Esophagus muscularis mucosa (tissue), 3 donors: Measurements from ENCODE around the gene VEPH1.

Experiments
- POLR2A ChIP-seq: fragments of 450-650 bp; IDR thresholded peaks from one replicate; pipeline ENCODE4 v1.6.1; 2017; ENCODE audit warnings: antibody characterized with exemption, moderate library complexity, mild to moderate bottlenecking, low read depth
- POLR2AphosphoS5 ChIP-seq, 2 donors: sonication (generic); formaldehyde crosslinking; IDR thresholded peaks; one replicate each; pipeline ENCODE4 v1.6.1; 2017; ENCODE audit warnings: antibody characterized with exemption in 2 of 2
- TF ChIP-seq, protein P1 (sequence below), 3 experiments: fragments of 200-600 bp in 2 of 3; fragments of 450-650 bp in 1 of 3; sonication (generic) in 2 of 3; IDR thresholded peaks; one replicate each; pipeline ENCODE4 v1.5.1; 2017 to 2019; ENCODE audit warnings: antibody characterized with exemption in 3 of 3, mild to moderate bottlenecking in 2 of 3, moderate library complexity in 1 of 3

DNA sequence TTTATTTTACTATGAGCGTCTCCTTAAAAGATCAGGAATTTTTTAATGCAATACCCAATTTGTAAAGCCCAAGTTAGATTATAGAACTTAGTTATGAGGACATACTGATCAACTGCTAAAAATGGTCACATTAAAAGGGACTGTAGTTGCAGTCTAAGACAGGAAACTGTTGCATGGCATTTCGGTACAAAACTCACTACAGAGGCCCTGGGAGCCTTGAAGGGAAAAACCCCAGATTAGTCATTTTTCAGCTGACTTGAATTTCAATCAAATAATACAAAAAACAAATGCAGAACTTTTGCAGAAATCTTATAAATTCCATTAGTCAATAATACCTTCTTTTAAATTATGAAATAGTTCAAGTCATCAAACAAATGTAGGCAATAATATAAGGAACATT is 73.5 kb downstream of the VEPH1 start:
- TF ChIP-seq, protein P1, sequence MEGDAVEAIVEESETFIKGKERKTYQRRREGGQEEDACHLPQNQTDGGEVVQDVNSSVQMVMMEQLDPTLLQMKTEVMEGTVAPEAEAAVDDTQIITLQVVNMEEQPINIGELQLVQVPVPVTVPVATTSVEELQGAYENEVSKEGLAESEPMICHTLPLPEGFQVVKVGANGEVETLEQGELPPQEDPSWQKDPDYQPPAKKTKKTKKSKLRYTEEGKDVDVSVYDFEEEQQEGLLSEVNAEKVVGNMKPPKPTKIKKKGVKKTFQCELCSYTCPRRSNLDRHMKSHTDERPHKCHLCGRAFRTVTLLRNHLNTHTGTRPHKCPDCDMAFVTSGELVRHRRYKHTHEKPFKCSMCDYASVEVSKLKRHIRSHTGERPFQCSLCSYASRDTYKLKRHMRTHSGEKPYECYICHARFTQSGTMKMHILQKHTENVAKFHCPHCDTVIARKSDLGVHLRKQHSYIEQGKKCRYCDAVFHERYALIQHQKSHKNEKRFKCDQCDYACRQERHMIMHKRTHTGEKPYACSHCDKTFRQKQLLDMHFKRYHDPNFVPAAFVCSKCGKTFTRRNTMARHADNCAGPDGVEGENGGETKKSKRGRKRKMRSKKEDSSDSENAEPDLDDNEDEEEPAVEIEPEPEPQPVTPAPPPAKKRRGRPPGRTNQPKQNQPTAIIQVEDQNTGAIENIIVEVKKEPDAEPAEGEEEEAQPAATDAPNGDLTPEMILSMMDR (IDR thresholded peaks at IDR 0.05), result no peak
- TF ChIP-seq POLR2A, result no peak
- no peak for TF ChIP-seq POLR2AphosphoS5 (IDR thresholded peaks at IDR 0.05)
